GM13976 (cell line): ENCODE results near the gene PPIH.

Experiments
- DNase-seq: peaks from one replicate; pipeline ENCODE4 v3.0.0; 2012; ENCODE audit warnings: low spot score
- CTCF ChIP-seq: IDR thresholded peaks from 2 replicates; pipeline ENCODE4 v1.5.1; 2012; ENCODE audit warnings: borderline replicate concordance, mild to moderate bottlenecking; ENCODE audit not compliant: insufficient read depth; ENCODE audit errors: extremely low read depth, missing control alignments, control extremely low read depth
- in situ Hi-C: fragments of 300-500 bp; cut with MboI; formaldehyde crosslinking; loops from one replicate; pipeline ENCODE4 v1.12.0; 2022; ENCODE audit warnings: low sequenced_read_pairs, mixed read lengths, inconsistent platforms; ENCODE audit not compliant: unreplicated experiment

The PPIH gene

GRCh38 chr1:42689912-42690311, 31.7 kb downstream of the PPIH start:
- in situ Hi-C loops = no loop called here
- no peak for TF ChIP-seq CTCF
- no peak for DNase-seq

- in situ Hi-C loops = no loop called here
- no peak for TF ChIP-seq CTCF
- DNase-seq = no peak
Measured at GRCh38 chr1:42690477-42691156, 32.4 kb downstream of the PPIH start.

- DNase-seq = no peak
- TF ChIP-seq CTCF = no peak
- in situ Hi-C loops = no loop called here
Measured at GRCh38 chr1:42691157-42691498, 32.9 kb downstream of the PPIH start.

GRCh38 chr1:42692461-42692860, 34.2 kb downstream of the PPIH start:
- no peak for DNase-seq
- in situ Hi-C loops = no loop called here
- TF ChIP-seq CTCF = no peak

GRCh38 chr1:42692911-42693310, 34.7 kb downstream of the PPIH start:
- in situ Hi-C loops = no loop called here
- no peak for DNase-seq
- no peak for TF ChIP-seq CTCF

GRCh38 chr1:42698081-42698813, 40.0 kb downstream of the PPIH start:
- in situ Hi-C loops = no loop called here
- DNase-seq = no peak
- TF ChIP-seq CTCF = no peak
